DMS114 treated with DMSO at 0.1 percent for 48 hours (cell line): Measurements from ENCODE around the gene PLK5.
"Not testable (repeated sequence)": the region's sequence is repeated elsewhere in the genome, so short reads cannot be mapped to it uniquely, and the experiment has no call there.

Experiments
- DNase-seq: peaks from one replicate; lab custom pipeline; 2025; ENCODE audit not compliant: unreplicated experiment; lab: John Stamatoyannopoulos, UW

Gene PLK5

GRCh38 chr19:1523412-1524286, at the start of gene PLK5:
TSS of gene PLK5 (plus strand) at chr19:1524077. CDS start at chr19:1526997, 2,920 bp downstream.
- DNase-seq = no peak

GRCh38 chr19:1474765-1475351, 49.0 kb upstream of the PLK5 start:
- no peak for DNase-seq

- no peak for DNase-seq
Measured at GRCh38 chr19:1475751-1476437, 48.0 kb upstream of the PLK5 start.

GRCh38 chr19:1477056-1477455, 46.8 kb upstream of the PLK5 start:
- not testable (repeated sequence) for DNase-seq

- DNase-seq = peak; percentile 74
Measured at GRCh38 chr19:1478934-1479707, 44.8 kb upstream of the PLK5 start, which contains the start of gene C19orf25. TSS of gene C19orf25 (minus strand) at chr19:1479215. CDS start at chr19:1478903, 312 bp downstream.

GRCh38 chr19:1481224-1481892, 42.5 kb upstream of the PLK5 start:
- DNase-seq = no peak

GRCh38 chr19:1481893-1482360, 42.0 kb upstream of the PLK5 start:
- no peak for DNase-seq

GRCh38 chr19:1482361-1483130, 41.3 kb upstream of the PLK5 start:
- no peak for DNase-seq

GRCh38 chr19:1483131-1483978, 40.5 kb upstream of the PLK5 start:
- DNase-seq = no peak

GRCh38 chr19:1483979-1484428, 39.9 kb upstream of the PLK5 start:
- no peak for DNase-seq

- no peak for DNase-seq
Measured at GRCh38 chr19:1486720-1487575, 36.9 kb upstream of the PLK5 start.

GRCh38 chr19:1487576-1488281, 36.1 kb upstream of the PLK5 start:
- no peak for DNase-seq

GRCh38 chr19:1488282-1488601, 35.6 kb upstream of the PLK5 start:
- DNase-seq = no peak

- DNase-seq = no peak
Measured at GRCh38 chr19:1489463-1490310, 34.2 kb upstream of the PLK5 start.

- peak; percentile 93 for DNase-seq
Measured at GRCh38 chr19:1490311-1491113, 33.4 kb upstream of the PLK5 start, which contains the start of gene PCSK4. TSS of gene PCSK4 (minus strand) at chr19:1490350. CDS start at chr19:1490346, 4 bp downstream.
